ENCODE measurements around the gene CDH11. TPM values are rescaled to one million over a fixed set of nuclear protein-coding genes. Genes with fewer than 3 reads are reported as not detected.

Gene CDH11
- total and polyA plus RNA-seq, 9 of the 15 experiments (the other 6 are each of a cell fraction or from before 2014, with no cell fraction given): 0.18 TPM; not detected in 8

- DNase-seq (ENCODE audit: extremely low read depth in 1 of 4, low spot score in 3 of 4) (no peak), FAIRE-seq (no peak), ATAC-seq (no peak)
- no peaks in the 10 kb centered on the region for H3K9me3 ChIP-seq (replicated peaks; ENCODE audit: control insufficient read depth, insufficient read depth, low read depth, low read length)
- intact Hi-C loops (cut with micrococcal nuclease): no loop called here
- no peaks in the 10 kb centered on the region for H4K20me1 ChIP-seq (replicated peaks; ENCODE audit: control insufficient read depth, insufficient read depth, low read length)
- POLR2A ChIA-PET: no interaction called here
- no peak overlapping the region for H2AFZ ChIP-seq (ENCODE audit: low read depth, low read length)
- no peak overlapping the region for H3K4me2 ChIP-seq (ENCODE audit: insufficient read depth, low read length)
- H3K27me3 ChIP-seq (ENCODE audit: control insufficient read depth in 2 of 2, insufficient read depth in 2 of 2, low read length in 2 of 2): no peaks in the 10 kb centered on the region
- in situ Hi-C loops (cut with MboI): no loop called here
- BruUV-seq (replicated peaks): no TSS peak
- no peak overlapping the region for H3K4me3 ChIP-seq
- H3K9ac ChIP-seq (ENCODE audit: insufficient read depth in 1 of 2, low read depth in 2 of 2, low read length in 2 of 2): no peak overlapping the region
- no peaks in the 10 kb centered on the region for H3K79me2 ChIP-seq (ENCODE audit: control insufficient read depth, insufficient read depth, low read length)
- 0% methylated on average over 2 of the region's 2 CpGs for WGBS (ENCODE audit: insufficient coverage, low coverage, missing lambda C conversion rate)
- no peak overlapping the region for H3K27ac ChIP-seq (ENCODE audit: extremely low read depth, low read depth, low read length)
- H3K9me1 ChIP-seq (ENCODE audit: control insufficient read depth, insufficient read depth, low read length): no peaks in the 10 kb centered on the region
- CTCF ChIA-PET (ENCODE audit: low intra/inter-chr PET ratio): no interaction called here
- no peaks in the 10 kb centered on the region for H3K36me3 ChIP-seq (ENCODE audit: control insufficient read depth, insufficient read depth, low read length)
- H3K4me1 ChIP-seq (replicated peaks in 1 of 2; ENCODE audit: control insufficient read depth in 2 of 2, insufficient read depth in 2 of 2, low read length in 2 of 2): no peaks in the 10 kb centered on the region
- no peak for TF ChIP-seq LCOR (CRISPR knock-in tag; IDR thresholded peaks at IDR 0.05)
- TF ChIP-seq, protein P1, sequence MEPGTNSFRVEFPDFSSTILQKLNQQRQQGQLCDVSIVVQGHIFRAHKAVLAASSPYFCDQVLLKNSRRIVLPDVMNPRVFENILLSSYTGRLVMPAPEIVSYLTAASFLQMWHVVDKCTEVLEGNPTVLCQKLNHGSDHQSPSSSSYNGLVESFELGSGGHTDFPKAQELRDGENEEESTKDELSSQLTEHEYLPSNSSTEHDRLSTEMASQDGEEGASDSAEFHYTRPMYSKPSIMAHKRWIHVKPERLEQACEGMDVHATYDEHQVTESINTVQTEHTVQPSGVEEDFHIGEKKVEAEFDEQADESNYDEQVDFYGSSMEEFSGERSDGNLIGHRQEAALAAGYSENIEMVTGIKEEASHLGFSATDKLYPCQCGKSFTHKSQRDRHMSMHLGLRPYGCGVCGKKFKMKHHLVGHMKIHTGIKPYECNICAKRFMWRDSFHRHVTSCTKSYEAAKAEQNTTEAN (CRISPR knock-in tag; IDR thresholded peaks at IDR 0.05): no peak
- TF ChIP-seq ZFP1 (CRISPR knock-in tag; IDR thresholded peaks at IDR 0.05): no peak
- TF ChIP-seq POLR2B (IDR thresholded peaks at IDR 0.05; ENCODE audit: low read depth, partially characterized antibody): no peak
- no peak for TF ChIP-seq FOXK1 (CRISPR knock-in tag; IDR thresholded peaks at IDR 0.05; ENCODE audit: borderline replicate concordance)
- TF ChIP-seq STAT6 (CRISPR knock-in tag; IDR thresholded peaks at IDR 0.05): no peak
- TF ChIP-seq POLR2H (tag; IDR thresholded peaks at IDR 0.05; ENCODE audit: low read depth): no peak
- no peak for TF ChIP-seq NFRKB (IDR thresholded peaks at IDR 0.05; ENCODE audit: low read depth)
- TF ChIP-seq ERF (CRISPR knock-in tag; IDR thresholded peaks at IDR 0.05): no peak
- TF ChIP-seq, protein P2, sequence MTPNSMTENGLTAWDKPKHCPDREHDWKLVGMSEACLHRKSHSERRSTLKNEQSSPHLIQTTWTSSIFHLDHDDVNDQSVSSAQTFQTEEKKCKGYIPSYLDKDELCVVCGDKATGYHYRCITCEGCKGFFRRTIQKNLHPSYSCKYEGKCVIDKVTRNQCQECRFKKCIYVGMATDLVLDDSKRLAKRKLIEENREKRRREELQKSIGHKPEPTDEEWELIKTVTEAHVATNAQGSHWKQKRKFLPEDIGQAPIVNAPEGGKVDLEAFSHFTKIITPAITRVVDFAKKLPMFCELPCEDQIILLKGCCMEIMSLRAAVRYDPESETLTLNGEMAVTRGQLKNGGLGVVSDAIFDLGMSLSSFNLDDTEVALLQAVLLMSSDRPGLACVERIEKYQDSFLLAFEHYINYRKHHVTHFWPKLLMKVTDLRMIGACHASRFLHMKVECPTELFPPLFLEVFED (CRISPR knock-in tag; conservative IDR thresholded peaks at IDR 0.05): no peak
- TF ChIP-seq CEBPZ (IDR thresholded peaks at IDR 0.05; ENCODE audit: borderline replicate concordance, low read depth, low read length): no peak
- TF ChIP-seq ZNF133 (CRISPR knock-in tag; IDR thresholded peaks at IDR 0.05): no peak
- no peak for TF ChIP-seq HEY1 (CRISPR knock-in tag; IDR thresholded peaks at IDR 0.05; ENCODE audit: borderline replicate concordance)
Observed at GRCh38 chr16:64924086-64924485, 197.8 kb downstream of the CDH11 start.

Data from K562 (cell line).